HEK293 (cell line): ENCODE measurements around the gene PTP4A1.
A peak's percentile ranks its signal among the peaks of the same experiment; 100 is the strongest.

ENCODE experiments used
- PRDM1 ChIP-seq: fragments of 450-650 bp; formaldehyde crosslinking; IDR thresholded peaks from 2 replicates; pipeline ENCODE4; 2016; ENCODE audit warnings: missing biosample characterization, missing genetic modification characterization
- ZBTB49 ChIP-seq: fragments of 450-650 bp; formaldehyde crosslinking; IDR thresholded peaks from 2 replicates; pipeline ENCODE4 v1.5.1; 2016; ENCODE audit warnings: missing biosample characterization, missing genetic modification characterization, low read depth
- ZEB2 ChIP-seq: fragments of 450-650 bp; formaldehyde crosslinking; IDR thresholded peaks from 2 replicates; pipeline ENCODE4 v1.5.1; 2016; ENCODE audit warnings: missing biosample characterization, missing genetic modification characterization
- ZNF169 ChIP-seq: fragments of 450-650 bp; formaldehyde crosslinking; IDR thresholded peaks from 2 replicates; pipeline ENCODE4 v1.5.1; 2016; ENCODE audit warnings: missing biosample characterization, missing genetic modification characterization
- ZNF184 ChIP-seq: fragments of 450-650 bp; IDR thresholded peaks from 2 replicates; pipeline ENCODE4 v1.5.1; 2018; ENCODE audit warnings: missing biosample characterization, mild to moderate bottlenecking, missing genetic modification characterization
- ZNF24 ChIP-seq: fragments of 450-650 bp; formaldehyde crosslinking; IDR thresholded peaks from 2 replicates; pipeline ENCODE4 v1.5.1; 2016; ENCODE audit warnings: missing biosample characterization, missing genetic modification characterization
- ZNF274 ChIP-seq, 2 experiments: fragments of 200-500 bp in 1 of 2; fragments of 450-650 bp in 1 of 2; sonication (Bioruptor generic) in 1 of 2; formaldehyde crosslinking in 1 of 2; IDR thresholded peaks; 2 replicates each; pipeline versions ENCODE4 v1.5.1 to v1.6.1; 2014 to 2016; ENCODE audit warnings: borderline replicate concordance in 1 of 2, inconsistent platforms in 1 of 2, low read length in 1 of 2, missing biosample characterization in 1 of 2, missing genetic modification characterization in 1 of 2
- ZNF660 ChIP-seq: fragments of 450-650 bp; IDR thresholded peaks from 2 replicates; pipeline ENCODE4 v1.5.1; 2018; ENCODE audit warnings: missing biosample characterization, mild to moderate bottlenecking, missing genetic modification characterization
- ZNF701 ChIP-seq: fragments of 450-650 bp; formaldehyde crosslinking; IDR thresholded peaks from 2 replicates; pipeline ENCODE4 v1.5.1; 2016; ENCODE audit warnings: missing biosample characterization, missing genetic modification characterization

GRCh38 chr6:63527658-63528514 lies 44.4 kb upstream of the PTP4A1 start:
- TF ChIP-seq ZEB2 (tag by site-specific recombination), result peak; percentile 95
- TF ChIP-seq ZNF184 (tag by site-specific recombination), result no peak
- TF ChIP-seq PRDM1, result no peak; the same call in 1 of the 2 replicates
- TF ChIP-seq ZNF169 (tag by site-specific recombination), result no peak
- peak; percentile 72 for TF ChIP-seq ZNF660 (tag by site-specific recombination)
- no peak for TF ChIP-seq ZBTB49 (tag by site-specific recombination)
- peak; percentile 46; the same call in 1 of the 2 replicates for TF ChIP-seq ZNF24 (tag by site-specific recombination)
- TF ChIP-seq ZNF701 (tag by site-specific recombination), result no peak
- no peak for TF ChIP-seq ZNF274 (IDR thresholded peaks at IDR 0.05; ENCODE audit: low read length)
- no peak for TF ChIP-seq ZNF274 (tag by site-specific recombination; IDR thresholded peaks at IDR 0.05; ENCODE audit: borderline replicate concordance)
